GM06990 (cell line): ENCODE measurements around the gene MTX1.
"Not testable (repeated sequence)": the region's sequence is repeated elsewhere in the genome, so short reads cannot be mapped to it uniquely, and the experiment has no call there.

Experiments
- DNase-seq: peaks from one replicate; pipeline ENCODE4 v3.0.0-alpha.2; 2011; ENCODE audit not compliant: insufficient read length; ENCODE audit errors: extremely low read depth
- H3K27me3 ChIP-seq: replicated peaks from 2 replicates; pipeline ENCODE4 v1.6.0; 2011; ENCODE audit warnings: low read length; ENCODE audit not compliant: control insufficient read depth, insufficient read depth
- H3K36me3 ChIP-seq: 2 replicates; pipeline ENCODE4 v1.5.1; 2011; ENCODE audit warnings: low read length; ENCODE audit not compliant: control insufficient read depth, insufficient read depth
- H3K4me3 ChIP-seq: replicated peaks from 2 replicates; pipeline ENCODE4 v1.5.1; 2011; ENCODE audit warnings: low read depth, mild to moderate bottlenecking, control low read depth, low read length
- TF ChIP-seq, protein P1 (sequence below): IDR thresholded peaks from 2 replicates; pipeline ENCODE4 v1.5.1; 2011; ENCODE audit warnings: low read length, control low read depth, mild to moderate bottlenecking, inconsistent platforms; ENCODE audit not compliant: insufficient read depth, poor library complexity, severe bottlenecking

Gene MTX1

DNA sequence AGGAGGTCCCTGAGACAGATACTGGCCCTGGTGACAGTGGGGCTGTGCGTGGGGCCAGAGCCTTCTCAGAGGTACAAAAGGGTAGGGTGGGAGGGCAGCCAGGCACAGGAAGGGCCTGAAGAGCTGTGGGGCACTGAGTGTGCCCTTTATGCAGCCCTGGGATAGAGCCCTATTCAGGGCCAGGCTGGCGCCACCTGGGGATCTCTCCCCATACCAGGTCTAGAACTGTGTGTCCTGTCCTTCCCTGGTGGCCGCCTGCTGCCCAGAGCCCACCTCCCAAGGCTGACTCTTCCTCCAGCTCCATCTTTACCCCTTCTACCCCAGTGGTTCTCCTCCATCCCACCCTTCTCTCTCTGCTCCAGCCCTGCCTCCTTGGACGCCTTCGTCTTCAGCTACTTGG, 25.0 kb downstream of the MTX1 start:
- DNase-seq, H3K4me3 ChIP-seq, H3K36me3 ChIP-seq, H3K27me3 ChIP-seq: not testable (repeated sequence)

DNA sequence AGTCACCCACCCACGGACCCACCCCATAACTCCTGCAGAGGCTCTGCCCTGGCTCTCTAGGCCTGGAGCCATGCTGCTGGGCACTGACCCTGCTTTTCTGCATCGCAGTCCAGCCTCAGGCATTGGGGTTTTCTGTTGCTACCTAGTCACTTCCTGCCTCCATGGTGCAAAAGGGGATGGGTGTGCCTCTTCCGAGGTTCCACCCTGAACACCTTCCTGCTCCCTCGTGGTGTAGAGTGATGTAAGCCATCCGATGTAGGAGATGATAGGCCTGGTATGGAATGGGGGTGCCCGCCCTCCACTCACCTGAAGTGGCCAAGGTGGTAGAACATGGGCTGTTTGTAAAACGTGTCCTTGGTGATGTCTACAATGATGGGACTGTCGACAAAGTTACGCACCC, 26.9 kb downstream of the MTX1 start:
- not testable (repeated sequence) for DNase-seq, H3K4me3 ChIP-seq, H3K36me3 ChIP-seq, H3K27me3 ChIP-seq

DNA sequence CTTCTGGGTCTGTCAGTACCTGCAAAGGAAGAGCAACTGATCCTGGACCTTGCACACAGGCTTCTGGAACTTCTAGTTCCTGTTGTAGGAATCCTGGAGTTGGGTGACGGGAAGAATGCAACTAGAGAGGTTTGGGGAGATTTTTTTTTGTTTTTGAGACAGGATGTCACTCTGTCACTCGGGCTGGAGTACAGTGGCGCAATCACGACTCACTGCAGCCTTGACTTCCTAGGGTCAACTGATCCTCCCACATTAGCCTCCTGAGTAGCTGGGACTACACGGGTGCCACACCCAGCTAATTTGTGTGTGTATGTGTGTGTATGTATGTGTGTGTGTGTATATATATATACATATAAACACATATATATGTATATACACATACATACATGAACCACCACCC, 28.0 kb downstream of the MTX1 start:
- TF ChIP-seq, protein P1, sequence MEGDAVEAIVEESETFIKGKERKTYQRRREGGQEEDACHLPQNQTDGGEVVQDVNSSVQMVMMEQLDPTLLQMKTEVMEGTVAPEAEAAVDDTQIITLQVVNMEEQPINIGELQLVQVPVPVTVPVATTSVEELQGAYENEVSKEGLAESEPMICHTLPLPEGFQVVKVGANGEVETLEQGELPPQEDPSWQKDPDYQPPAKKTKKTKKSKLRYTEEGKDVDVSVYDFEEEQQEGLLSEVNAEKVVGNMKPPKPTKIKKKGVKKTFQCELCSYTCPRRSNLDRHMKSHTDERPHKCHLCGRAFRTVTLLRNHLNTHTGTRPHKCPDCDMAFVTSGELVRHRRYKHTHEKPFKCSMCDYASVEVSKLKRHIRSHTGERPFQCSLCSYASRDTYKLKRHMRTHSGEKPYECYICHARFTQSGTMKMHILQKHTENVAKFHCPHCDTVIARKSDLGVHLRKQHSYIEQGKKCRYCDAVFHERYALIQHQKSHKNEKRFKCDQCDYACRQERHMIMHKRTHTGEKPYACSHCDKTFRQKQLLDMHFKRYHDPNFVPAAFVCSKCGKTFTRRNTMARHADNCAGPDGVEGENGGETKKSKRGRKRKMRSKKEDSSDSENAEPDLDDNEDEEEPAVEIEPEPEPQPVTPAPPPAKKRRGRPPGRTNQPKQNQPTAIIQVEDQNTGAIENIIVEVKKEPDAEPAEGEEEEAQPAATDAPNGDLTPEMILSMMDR, result no peak
- H3K36me3 ChIP-seq, result peaks cover 8% of the 10 kb centered on the region

DNA sequence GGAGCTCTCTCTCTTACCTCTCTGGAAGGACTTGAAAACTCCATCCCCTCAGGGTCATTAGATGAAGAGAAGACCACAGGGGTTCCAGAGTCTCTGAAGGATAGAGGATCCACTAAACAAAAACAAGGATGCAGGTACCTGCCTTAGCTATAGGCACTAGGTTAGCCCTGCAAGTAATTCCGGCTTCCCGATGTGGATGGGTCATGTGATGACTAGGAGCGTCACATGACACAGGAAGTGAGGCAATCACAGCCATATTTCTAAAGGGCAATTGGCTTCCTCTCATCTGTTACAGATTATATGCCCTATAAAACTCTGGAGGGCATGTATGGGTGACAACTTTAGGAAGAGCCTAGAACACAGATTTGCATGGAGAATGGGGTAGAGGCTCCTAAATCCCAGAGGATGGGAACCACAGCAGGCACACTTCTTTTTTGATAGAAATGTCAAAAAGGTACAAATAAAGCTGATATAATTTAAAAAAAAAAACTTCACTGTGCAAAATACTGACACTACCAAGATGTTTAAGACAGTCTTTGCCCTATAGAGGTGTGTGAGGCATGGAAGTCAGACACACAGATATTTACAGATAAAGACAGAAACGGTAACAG, 32.7 kb downstream of the MTX1 start:
- TF ChIP-seq, protein P1, result no peak
- DNase-seq, result no peak
- H3K4me3 ChIP-seq, result peak overlapping the region; percentile 60
- H3K36me3 ChIP-seq, result peaks cover 2% of the 10 kb centered on the region; the same call in 1 of the 2 replicates
- no peaks in the 10 kb centered on the region for H3K27me3 ChIP-seq

More for the DNA sequence above, 28.0 kb downstream of the MTX1 start:
- Histone ChIP-seq H3K4me3 (no peak overlapping the region), H3K27me3 (no peaks in the 10 kb centered on the region)
- no peak for DNase-seq

DNA sequence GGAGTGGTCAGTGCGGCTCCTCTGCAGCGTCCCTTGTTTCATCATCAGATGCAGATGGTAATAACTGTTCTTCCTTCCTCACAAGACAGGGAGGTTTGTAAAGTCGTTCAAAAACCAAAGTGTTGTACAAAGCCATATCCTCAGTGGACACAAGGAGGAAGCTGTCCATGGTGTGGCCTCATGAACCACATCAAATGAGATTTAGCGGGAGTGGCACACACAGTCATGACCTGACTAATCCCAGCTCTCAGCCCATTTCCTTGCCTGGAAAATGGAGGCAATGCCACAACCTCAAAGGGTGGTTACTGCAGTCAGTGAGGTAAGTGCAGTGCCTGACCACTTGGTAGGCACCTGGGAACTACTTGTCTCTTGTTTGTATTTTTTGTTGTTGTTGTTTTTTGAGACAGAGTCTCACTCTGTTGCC, 33.4 kb downstream of the MTX1 start:
- DNase-seq, result no peak
- H3K4me3 ChIP-seq, result no peak overlapping the region

DNA sequence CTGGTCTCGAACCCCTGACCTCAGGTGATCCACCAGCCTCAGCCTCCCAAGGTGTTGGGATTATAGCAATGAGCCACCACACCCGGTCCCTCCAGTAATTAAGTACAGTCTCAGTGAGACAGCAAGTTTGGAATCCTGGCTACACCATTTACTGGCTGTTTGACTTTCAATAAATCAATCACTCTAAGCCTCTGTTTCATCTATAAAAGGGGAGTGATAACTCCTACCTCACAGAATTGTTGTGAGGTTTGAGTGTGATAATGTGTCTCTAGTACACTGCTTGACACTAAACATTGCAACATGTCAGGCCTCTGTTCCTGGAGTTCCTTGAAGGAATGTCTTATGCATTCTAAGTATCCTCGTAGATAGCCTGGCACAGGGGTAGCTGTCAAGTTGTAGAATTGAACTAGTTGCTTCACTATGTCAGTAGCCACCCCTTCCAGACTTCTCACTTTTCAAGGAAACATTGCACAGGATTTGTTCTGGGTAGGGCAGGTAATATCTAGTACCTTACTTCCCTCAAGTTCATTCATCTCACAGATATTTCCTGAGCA, 34.4 kb downstream of the MTX1 start:
- Histone ChIP-seq H3K27me3 (no peaks in the 10 kb centered on the region), H3K4me3 (peak overlapping the region; percentile 71)
- no peak for DNase-seq

More for the DNA sequence above, 33.4 kb downstream of the MTX1 start:
- TF ChIP-seq, protein P1, result no peak
- H3K27me3 ChIP-seq, result no peaks in the 10 kb centered on the region
- H3K36me3 ChIP-seq, result peaks cover 2% of the 10 kb centered on the region; the same call in 1 of the 2 replicates

More for the DNA sequence above, 34.4 kb downstream of the MTX1 start:
- TF ChIP-seq, protein P1, result no peak
- H3K36me3 ChIP-seq, result peaks cover under 1% of the 10 kb centered on the region; the same call in 1 of the 2 replicates
